Neural progenitor cell (in vitro differentiated cells): ENCODE measurements around the gene GMIP.

Experiments
- EZH2 ChIP-seq: fragments of 200-600 bp; sonication (generic); IDR thresholded peaks from 2 replicates; pipeline ENCODE4 v1.6.1; 2017; ENCODE audit warnings: antibody characterized with exemption, mild to moderate bottlenecking, moderate library complexity
- TF ChIP-seq, protein P1 (sequence below): fragments of 200-600 bp; sonication (generic); IDR thresholded peaks from 2 replicates; pipeline ENCODE4 v1.5.1; 2017; ENCODE audit warnings: antibody characterized with exemption, mild to moderate bottlenecking

DNA sequence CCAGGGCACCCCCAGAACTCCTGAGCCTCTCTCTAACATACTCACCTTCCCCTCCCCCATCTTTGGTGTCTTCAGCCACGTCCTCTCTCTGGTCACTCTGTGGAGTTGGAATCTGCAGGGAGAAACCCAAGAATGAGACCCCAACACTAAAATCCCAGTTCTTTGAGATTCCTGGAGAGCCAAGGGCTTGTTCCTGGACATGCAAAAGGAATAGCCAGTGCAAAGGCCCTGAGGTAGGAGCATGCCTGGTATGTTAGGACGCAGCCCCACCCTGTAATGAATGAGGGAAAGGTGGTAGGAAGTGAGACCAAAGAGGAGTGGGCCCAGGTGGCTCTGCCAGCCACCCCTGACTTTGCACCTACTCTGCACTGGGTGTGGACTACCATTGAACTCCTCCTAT, 13.0 kb downstream of the GMIP start:
- TF ChIP-seq, protein P1, sequence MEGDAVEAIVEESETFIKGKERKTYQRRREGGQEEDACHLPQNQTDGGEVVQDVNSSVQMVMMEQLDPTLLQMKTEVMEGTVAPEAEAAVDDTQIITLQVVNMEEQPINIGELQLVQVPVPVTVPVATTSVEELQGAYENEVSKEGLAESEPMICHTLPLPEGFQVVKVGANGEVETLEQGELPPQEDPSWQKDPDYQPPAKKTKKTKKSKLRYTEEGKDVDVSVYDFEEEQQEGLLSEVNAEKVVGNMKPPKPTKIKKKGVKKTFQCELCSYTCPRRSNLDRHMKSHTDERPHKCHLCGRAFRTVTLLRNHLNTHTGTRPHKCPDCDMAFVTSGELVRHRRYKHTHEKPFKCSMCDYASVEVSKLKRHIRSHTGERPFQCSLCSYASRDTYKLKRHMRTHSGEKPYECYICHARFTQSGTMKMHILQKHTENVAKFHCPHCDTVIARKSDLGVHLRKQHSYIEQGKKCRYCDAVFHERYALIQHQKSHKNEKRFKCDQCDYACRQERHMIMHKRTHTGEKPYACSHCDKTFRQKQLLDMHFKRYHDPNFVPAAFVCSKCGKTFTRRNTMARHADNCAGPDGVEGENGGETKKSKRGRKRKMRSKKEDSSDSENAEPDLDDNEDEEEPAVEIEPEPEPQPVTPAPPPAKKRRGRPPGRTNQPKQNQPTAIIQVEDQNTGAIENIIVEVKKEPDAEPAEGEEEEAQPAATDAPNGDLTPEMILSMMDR: no peak
- no peak for TF ChIP-seq EZH2
